Cardiac fibroblast (primary cell): ENCODE measurements around the gene MMP25.

Experiments used
- DNase-seq, 2 donors: peaks; one replicate each; pipeline versions ENCODE4 v3.0.0 to v3.0.0-alpha.2; 2010; ENCODE audit warnings: low read depth in 2 of 2
- H3K4me3 ChIP-seq, 2 donors: replicated peaks in 1 of 2; 1 replicate in 1 of 2; 2 replicates in 1 of 2; pipeline ENCODE4 v1.5.1; 2011; ENCODE audit warnings: low read depth in 2 of 2, low read length in 2 of 2, mild to moderate bottlenecking in 2 of 2, moderate library complexity in 1 of 2
- TF ChIP-seq, protein P1 (sequence below): IDR thresholded peaks from one replicate; pipeline ENCODE4 v1.5.1; 2011; ENCODE audit warnings: low read depth, mild to moderate bottlenecking, low read length, inconsistent platforms

Gene MMP25

DNA sequence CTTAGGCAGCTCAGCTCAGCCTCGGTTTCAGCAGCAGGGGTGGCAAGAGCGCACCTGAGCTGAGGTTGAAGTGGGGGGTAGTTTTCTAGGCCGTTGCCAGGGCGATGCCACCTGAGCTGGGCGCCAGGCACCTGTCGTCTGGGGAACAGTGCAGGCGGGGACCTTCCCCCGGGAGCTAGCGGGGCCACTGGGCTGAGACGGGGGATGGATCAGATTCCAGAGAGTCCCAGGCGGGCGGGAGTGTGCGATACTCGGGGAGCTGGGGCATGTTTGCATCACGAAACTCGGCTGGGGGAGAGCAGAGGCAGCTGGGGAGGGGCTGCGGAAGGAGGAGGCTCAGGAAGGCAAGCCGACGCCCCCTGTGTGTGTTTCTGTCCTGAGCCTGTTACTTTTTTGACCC is 34.1 kb upstream of the MMP25 start:
- DNase-seq: no peak
- H3K4me3 ChIP-seq: no peak overlapping the region
- TF ChIP-seq, protein P1, sequence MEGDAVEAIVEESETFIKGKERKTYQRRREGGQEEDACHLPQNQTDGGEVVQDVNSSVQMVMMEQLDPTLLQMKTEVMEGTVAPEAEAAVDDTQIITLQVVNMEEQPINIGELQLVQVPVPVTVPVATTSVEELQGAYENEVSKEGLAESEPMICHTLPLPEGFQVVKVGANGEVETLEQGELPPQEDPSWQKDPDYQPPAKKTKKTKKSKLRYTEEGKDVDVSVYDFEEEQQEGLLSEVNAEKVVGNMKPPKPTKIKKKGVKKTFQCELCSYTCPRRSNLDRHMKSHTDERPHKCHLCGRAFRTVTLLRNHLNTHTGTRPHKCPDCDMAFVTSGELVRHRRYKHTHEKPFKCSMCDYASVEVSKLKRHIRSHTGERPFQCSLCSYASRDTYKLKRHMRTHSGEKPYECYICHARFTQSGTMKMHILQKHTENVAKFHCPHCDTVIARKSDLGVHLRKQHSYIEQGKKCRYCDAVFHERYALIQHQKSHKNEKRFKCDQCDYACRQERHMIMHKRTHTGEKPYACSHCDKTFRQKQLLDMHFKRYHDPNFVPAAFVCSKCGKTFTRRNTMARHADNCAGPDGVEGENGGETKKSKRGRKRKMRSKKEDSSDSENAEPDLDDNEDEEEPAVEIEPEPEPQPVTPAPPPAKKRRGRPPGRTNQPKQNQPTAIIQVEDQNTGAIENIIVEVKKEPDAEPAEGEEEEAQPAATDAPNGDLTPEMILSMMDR: no peak

- H3K4me3 ChIP-seq: no peak within 1 kb of the TSS
- TF ChIP-seq, protein P1: no peak
- DNase-seq: no peak
These were observed 33.4 kb upstream of the MMP25 start, which contains the start of gene CLDN9 for GRCh38 chr16:3012828-3013420. Gene CLDN9 (plus strand): TSS chr16:3012923. CDS start chr16:3013363, 440 bp downstream.

GRCh38 chr16:3013491-3013951 is 32.8 kb upstream of the MMP25 start:
- H3K4me3 ChIP-seq: no peak overlapping the region
- TF ChIP-seq, protein P1: no peak
- DNase-seq: no peak

DNA sequence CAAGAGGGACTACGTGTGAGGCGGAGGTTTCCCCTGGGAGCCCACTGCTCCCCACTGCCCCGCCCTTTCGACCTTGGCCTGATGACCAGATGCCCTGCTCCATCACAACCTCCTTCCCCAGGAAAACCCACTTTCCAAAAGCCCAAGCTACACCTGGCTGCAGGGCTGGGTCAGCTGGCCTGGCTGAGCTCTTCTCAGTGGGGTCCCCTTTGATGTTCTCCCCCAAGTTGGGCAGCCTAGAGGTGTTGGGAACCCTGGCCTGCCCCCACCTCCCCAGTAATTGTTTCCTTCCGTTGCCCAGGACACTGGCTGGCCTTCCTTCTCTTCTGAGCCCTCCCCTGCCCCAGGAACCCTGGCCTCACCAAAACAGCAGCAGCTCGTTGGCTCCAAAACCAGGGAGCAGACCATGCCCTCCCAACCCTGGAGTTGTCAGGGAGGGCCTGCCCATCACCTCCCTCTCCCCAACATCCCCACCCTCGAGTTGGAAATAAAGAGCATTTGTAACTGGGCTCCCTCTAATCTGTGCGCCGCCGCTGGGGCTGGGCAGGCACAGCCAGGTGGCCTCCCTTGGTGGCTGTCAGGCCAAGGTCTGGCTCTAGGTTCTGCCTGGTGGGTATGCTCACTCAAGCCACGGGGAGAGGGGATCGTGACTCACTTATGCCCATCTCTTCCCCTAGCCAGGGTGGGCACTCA is 32.2 kb upstream of the MMP25 start:
- no peak for DNase-seq
- TF ChIP-seq, protein P1: no peak
- H3K4me3 ChIP-seq: no peak overlapping the region

GRCh38 chr16:3014971-3015370 is 31.4 kb upstream of the MMP25 start:
- TF ChIP-seq, protein P1: no peak
- no peak overlapping the region for H3K4me3 ChIP-seq
- no peak for DNase-seq

DNA sequence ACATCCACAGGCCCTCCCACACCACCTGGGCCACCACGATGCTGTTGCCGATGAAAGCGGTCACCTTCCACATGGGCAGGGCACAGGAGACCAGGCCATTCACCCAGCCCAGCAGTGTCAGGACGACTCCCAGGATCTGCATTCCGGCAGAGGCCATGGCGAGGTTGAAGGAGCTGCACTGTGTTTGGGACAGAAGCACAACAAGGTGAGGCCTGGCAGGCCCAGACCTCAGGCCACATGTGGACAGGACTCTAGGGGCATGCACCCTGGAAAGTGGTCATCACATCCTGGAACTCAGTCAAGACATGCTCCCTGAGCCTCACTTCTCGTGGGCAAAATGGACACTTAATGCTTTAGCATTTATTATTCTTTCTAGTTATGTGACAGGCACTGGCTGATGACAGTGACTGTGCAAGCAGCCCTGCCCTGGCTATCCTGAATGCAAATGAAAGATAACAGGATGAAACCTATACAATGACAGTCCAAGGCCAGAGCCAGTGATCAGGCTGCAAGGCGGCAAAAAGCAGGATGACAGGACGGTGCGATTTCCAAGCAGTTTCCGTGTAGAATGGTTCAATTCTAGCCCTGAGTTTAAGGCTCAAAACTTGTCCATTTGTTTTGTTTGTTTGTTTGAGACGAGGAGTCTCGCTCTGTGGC is 30.4 kb upstream of the MMP25 start:
- no peak overlapping the region for H3K4me3 ChIP-seq
- TF ChIP-seq, protein P1: no peak
- DNase-seq: no peak
